GM21528 (cell line): ENCODE measurements around the gene LYRM7.
"Not testable (repeated sequence)": the region's sequence is repeated elsewhere in the genome, so short reads cannot be mapped to it uniquely, and the experiment has no call there.

Experiments
- ATAC-seq: cut with Tn5 transposase; IDR thresholded peaks from one replicate; pipeline ENCODE4 v1.9.1; 2021; ENCODE audit warnings: mild to moderate bottlenecking, moderate library complexity; ENCODE audit not compliant: unreplicated experiment, low FRiP score

Gene LYRM7

GRCh38 chr5:131170540-131171275 lies at the start of gene LYRM7:
Gene LYRM7 (plus strand): TSS chr5:131170944. CDS start chr5:131171021, 77 bp downstream.
- ATAC-seq: peak; percentile 99

GRCh38 chr5:131127244-131127643 lies 43.5 kb upstream of the LYRM7 start:
- ATAC-seq: not testable (repeated sequence)

GRCh38 chr5:131129306-131129705 lies 41.4 kb upstream of the LYRM7 start:
- no peak for ATAC-seq

GRCh38 chr5:131133091-131133490 lies 37.7 kb upstream of the LYRM7 start:
- ATAC-seq: not testable (repeated sequence)

- not testable (repeated sequence) for ATAC-seq
These were observed 32.3 kb upstream of the LYRM7 start for GRCh38 chr5:131138406-131138805.

- no peak for ATAC-seq
These were observed 31.4 kb upstream of the LYRM7 start for GRCh38 chr5:131139321-131139720.

- ATAC-seq: no peak
These were observed 27.6 kb upstream of the LYRM7 start for GRCh38 chr5:131142970-131143617.

- no peak for ATAC-seq
These were observed 23.5 kb upstream of the LYRM7 start for GRCh38 chr5:131147258-131147657.

GRCh38 chr5:131148835-131149234 lies 21.9 kb upstream of the LYRM7 start:
- ATAC-seq: no peak

- no peak for ATAC-seq
These were observed 20.3 kb upstream of the LYRM7 start for GRCh38 chr5:131150408-131150807.

GRCh38 chr5:131151216-131151615 lies 19.5 kb upstream of the LYRM7 start:
- ATAC-seq: no peak

- ATAC-seq: no peak
These were observed 14.4 kb upstream of the LYRM7 start for GRCh38 chr5:131156385-131156784.

- no peak for ATAC-seq
These were observed 13.8 kb upstream of the LYRM7 start for GRCh38 chr5:131156957-131157356.

- ATAC-seq: no peak
These were observed 10.6 kb upstream of the LYRM7 start for GRCh38 chr5:131160134-131160533.

- no peak for ATAC-seq
These were observed 7.2 kb upstream of the LYRM7 start for GRCh38 chr5:131163276-131164119.

- ATAC-seq: peak; percentile 80
These were observed 6.3 kb upstream of the LYRM7 start for GRCh38 chr5:131164191-131165118.

- peak; percentile 86 for ATAC-seq
These were observed 5.5 kb upstream of the LYRM7 start, which contains the start of gene HINT1 for GRCh38 chr5:131165119-131165727. Gene HINT1 (minus strand): TSS chr5:131165256. CDS start chr5:131165205, 51 bp downstream.

GRCh38 chr5:131167615-131168014 lies 3.1 kb upstream of the LYRM7 start:
- no peak for ATAC-seq

GRCh38 chr5:131169810-131170539 lies 769 bp upstream of the LYRM7 start:
- no peak for ATAC-seq
